HEK293 (cell line): ENCODE results near the gene LRRC8D.

ENCODE experiments used
- GFI1B ChIP-seq: fragments of 450-650 bp; formaldehyde crosslinking; IDR thresholded peaks from 2 replicates; pipeline ENCODE4 v1.5.1; 2016; ENCODE audit warnings: missing biosample characterization, missing genetic modification characterization
- ZFP3 ChIP-seq: fragments of 450-650 bp; formaldehyde crosslinking; IDR thresholded peaks from 2 replicates; pipeline ENCODE4 v1.5.1; 2016; ENCODE audit warnings: low read depth, missing biosample characterization, missing genetic modification characterization
- ZIC2 ChIP-seq: fragments of 450-650 bp; formaldehyde crosslinking; IDR thresholded peaks from 2 replicates; pipeline ENCODE4 v1.5.1; 2016; ENCODE audit warnings: missing biosample characterization, missing genetic modification characterization
- ZNF23 ChIP-seq: fragments of 450-650 bp; formaldehyde crosslinking; IDR thresholded peaks from 2 replicates; pipeline ENCODE4 v1.5.1; 2016; ENCODE audit warnings: missing biosample characterization, missing genetic modification characterization, borderline replicate concordance
- ZNF426 ChIP-seq: fragments of 450-650 bp; formaldehyde crosslinking; IDR thresholded peaks from 2 replicates; pipeline ENCODE4 v1.5.1; 2017; ENCODE audit warnings: missing biosample characterization, missing genetic modification characterization, mild to moderate bottlenecking, inconsistent platforms, moderate library complexity
- ZNF76 ChIP-seq: fragments of 450-650 bp; formaldehyde crosslinking; IDR thresholded peaks from 2 replicates; pipeline ENCODE4; 2016; ENCODE audit warnings: low read depth, missing biosample characterization, missing genetic modification characterization, borderline replicate concordance

GRCh38 chr1:89815611-89816010 lies 5.2 kb upstream of the LRRC8D start:
- no peak for TF ChIP-seq GFI1B (tag by site-specific recombination)
- no peak for TF ChIP-seq ZIC2
- TF ChIP-seq ZNF23, result no peak
- TF ChIP-seq ZNF426, result no peak
- TF ChIP-seq ZNF76 (tag by site-specific recombination), result no peak
- no peak for TF ChIP-seq ZFP3 (tag by site-specific recombination)
